D721Med (cell line): ENCODE measurements around the gene RNGTT.

ENCODE experiments used
- DNase-seq: peaks from one replicate; pipeline ENCODE4 v3.0.0; 2011; ENCODE audit warnings: low spot score; ENCODE audit not compliant: insufficient read length
- FAIRE-seq: peaks from 2 replicates; lab custom pipeline; 2011; peaks lifted over from hg19 to GRCh38; lab: Jason Lieb, UNC
- CTCF ChIP-seq: IDR thresholded peaks from 2 replicates; pipeline ENCODE4 v1.5.1; 2012; ENCODE audit warnings: mild to moderate bottlenecking, control low read depth; ENCODE audit not compliant: insufficient read depth; ENCODE audit errors: missing control alignments

RNGTT gene

GRCh38 chr6:88963139-88964090, at the start of gene RNGTT:
TSS of gene RNGTT (minus strand) at chr6:88963618. CDS start at chr6:88963409, 209 bp downstream.
- DNase-seq: peak; percentile 74
- no peak for TF ChIP-seq CTCF
- FAIRE-seq: no peak

- no peak for TF ChIP-seq CTCF
- DNase-seq: no peak
- FAIRE-seq: no peak
Measured at GRCh38 chr6:89011436-89011835, 48.0 kb upstream of the RNGTT start.

- no peak for TF ChIP-seq CTCF
- DNase-seq: no peak
- no peak for FAIRE-seq
Measured at GRCh38 chr6:89010825-89011224, 47.4 kb upstream of the RNGTT start.

- DNase-seq (no peak), FAIRE-seq (no peak)
- TF ChIP-seq CTCF: no peak
Measured at GRCh38 chr6:89009624-89010059, 46.2 kb upstream of the RNGTT start.

GRCh38 chr6:89008815-89009374, 45.5 kb upstream of the RNGTT start:
- DNase-seq: no peak
- TF ChIP-seq CTCF: no peak
- no peak for FAIRE-seq

- DNase-seq: no peak
- no peak for TF ChIP-seq CTCF
- FAIRE-seq: no peak
Measured at GRCh38 chr6:89008001-89008814, 44.8 kb upstream of the RNGTT start.
